GM21360 (cell line): ENCODE results near the gene SIGLEC9.

Experiments
- ATAC-seq: cut with Tn5 transposase; IDR thresholded peaks from one replicate; pipeline ENCODE4 v1.9.1; 2021; ENCODE audit warnings: mild to moderate bottlenecking, moderate library complexity; ENCODE audit not compliant: unreplicated experiment

The SIGLEC9 gene

DNA sequence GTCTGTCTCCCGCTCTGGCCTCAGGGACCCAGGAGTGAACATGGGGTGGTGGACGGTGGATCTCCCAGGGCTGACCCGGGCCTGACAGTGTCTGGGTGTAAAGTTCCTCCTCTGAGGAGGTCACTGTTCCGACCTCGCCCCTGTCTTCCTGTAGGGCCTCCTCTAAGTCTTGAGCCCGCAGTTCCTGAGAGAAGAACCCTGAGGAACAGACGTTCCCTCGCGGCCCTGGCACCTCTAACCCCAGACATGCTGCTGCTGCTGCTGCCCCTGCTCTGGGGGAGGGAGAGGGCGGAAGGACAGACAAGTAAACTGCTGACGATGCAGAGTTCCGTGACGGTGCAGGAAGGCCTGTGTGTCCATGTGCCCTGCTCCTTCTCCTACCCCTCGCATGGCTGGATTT lies at the start of gene SIGLEC9:
Gene SIGLEC9, plus strand, starts transcription at position 178 of the 400 bp plus-strand sequence. Its CDS starts 69 bp downstream, at position 247.
- no peak for ATAC-seq

DNA sequence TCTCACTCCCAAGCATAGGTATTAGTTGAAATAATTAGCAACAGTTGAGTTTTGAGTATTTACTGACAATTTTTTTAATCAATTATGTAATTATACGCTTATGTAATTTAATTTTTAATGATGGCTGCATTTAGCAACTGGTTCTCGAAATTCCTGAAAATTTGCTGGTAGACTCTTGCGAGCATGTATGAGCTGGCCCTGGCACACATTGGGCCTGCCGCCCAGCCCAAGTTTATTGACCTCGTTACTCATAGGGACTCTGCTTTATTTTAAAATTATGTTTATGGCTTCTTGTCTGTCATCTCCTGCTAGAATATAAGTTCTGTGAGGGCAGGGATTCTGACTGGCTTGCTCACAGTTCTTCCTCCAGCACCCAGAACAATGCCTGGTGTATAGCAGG lies 48.7 kb upstream of the SIGLEC9 start:
- ATAC-seq, result no peak

DNA sequence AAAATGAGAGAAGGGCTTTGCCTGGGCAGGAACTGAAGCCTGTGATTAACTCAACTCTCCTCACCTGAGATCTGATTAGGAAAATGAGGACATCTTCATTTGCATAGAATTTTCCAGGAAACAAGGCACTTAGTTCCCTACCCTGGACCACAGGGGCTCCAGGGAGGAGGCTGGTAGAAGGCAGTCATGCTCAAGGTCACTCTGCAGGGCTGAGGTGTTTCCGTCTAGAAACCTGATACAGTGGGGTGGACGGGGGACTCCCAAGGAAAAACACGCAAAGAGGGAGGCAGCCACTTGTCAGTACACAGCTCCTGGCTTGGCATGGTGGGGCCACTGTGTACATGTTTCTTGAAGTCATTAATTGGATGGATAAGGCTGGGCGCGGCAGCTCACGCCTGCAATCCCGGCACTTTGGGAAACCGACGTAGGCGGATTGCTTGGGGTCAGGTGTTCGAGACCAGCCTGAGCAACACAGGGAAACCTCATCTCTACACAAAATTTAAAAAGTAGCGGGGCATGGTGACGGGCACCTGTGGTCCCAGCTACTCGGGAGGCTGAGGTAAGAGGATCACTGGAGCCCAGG lies 48.0 kb upstream of the SIGLEC9 start:
- ATAC-seq, result no peak

DNA sequence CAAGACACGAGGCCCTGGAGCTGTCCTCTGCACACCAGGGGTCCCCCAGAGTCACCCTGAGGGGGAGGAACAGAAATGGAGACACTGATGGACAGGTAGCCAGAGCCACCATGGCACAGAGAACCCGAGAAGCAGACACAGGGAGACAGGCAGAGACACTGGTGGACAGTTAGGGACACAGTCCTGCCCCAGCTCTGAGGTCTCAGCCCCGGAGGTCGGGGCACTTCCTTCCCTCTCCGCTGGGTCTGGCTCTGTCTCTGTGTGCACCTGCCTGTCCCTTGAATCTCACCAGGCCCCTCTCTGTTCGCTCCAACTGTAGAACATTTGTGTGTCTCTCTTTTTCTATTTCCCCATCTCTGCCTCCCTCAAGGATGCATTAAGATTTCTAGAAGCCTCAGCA lies 46.6 kb upstream of the SIGLEC9 start:
- no peak for ATAC-seq

DNA sequence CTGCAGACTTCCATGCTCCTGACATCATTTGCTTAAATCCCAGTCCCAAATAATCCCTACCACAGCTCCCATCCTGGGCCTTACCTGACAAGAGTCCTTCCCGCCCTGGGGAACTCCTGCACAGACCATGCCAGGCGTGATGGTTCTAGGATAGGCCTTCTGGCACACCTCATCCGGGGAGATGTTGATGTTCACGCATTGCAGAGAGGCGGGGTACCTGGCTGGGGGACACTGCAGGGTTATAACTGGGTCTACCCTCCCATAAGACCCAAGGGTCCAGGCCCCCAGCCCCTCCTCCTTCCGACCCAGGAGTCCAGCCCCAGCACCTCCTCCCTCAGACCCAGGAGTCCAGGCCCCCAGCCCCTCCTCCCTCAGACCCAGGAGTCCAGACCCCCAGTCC lies 46.0 kb upstream of the SIGLEC9 start:
- no peak for ATAC-seq

DNA sequence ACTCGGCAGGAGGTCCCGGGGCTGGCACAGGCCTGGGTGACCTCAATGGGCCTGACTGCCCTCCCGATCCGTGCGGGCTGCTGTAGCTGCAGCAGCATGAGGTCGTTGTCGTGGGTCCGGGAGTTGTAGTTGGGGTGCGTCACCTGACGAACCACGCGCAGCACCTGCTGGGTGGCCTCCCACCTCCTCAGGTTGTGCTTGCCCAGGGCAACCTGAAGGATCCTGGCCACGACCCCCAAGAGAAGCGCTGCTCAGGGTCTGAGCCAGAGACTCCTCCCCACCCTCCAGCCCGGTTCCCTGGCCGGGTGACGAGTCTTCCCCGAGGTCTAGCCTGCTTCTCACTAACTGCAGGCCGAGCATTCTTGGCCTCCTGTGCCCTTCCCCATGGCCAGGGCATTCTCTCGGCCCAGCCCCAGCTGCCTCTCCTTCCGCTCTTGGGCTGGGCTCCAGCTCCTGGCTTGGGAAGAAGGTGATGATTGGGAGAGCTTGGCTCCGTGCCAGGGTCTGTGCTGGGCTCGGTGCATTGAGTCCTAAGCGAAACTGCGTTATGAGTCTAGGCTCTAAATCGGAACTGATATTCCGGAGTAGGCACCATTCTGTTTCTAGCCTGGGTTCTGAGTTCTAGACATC lies 45.1 kb upstream of the SIGLEC9 start:
- no peak for ATAC-seq

DNA sequence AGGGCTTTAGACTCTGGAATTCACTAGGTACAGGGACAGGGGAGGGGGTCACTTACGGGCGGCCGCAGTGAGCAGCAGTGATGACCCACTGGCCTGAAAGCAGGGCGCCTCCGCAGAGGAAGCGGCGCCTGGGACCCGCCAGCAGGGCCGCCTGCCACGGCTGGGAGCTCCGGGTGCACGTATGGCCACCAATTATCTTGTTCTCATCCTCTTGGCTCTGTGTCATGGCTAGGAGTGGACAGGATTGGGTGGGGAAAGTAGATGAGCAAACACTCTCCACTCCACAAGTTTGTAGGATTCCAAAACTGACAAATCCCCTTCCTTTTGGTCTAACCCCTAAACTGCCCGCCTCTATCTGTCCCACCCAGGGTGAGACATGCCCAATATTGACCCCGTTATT lies 43.2 kb upstream of the SIGLEC9 start:
- ATAC-seq, result no peak

DNA sequence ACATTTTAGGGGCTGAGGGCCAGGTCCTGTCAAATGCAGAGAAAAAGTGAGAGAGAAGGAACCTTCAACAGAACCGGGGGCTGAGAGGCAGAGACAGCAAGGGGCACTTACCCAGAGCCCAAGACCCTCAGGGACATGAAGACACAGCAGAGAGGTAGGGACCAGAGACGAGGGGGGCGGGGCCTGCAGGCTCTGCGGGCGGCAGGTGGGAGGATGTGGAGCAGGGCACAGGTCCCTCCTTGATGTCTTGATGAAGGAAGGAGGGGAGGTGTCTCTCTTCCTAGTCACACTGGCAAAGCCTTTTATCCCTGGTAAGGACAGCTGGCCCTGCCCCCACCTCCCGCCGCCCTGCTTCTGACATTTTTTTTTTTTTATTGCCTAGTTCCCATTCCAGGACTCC lies 42.1 kb upstream of the SIGLEC9 start, which contains the start of gene KLK14:
Gene KLK14, minus strand, starts transcription at position 277 of the 400 bp plus-strand sequence. Its CDS starts 273 bp downstream, at position 4.
- no peak for ATAC-seq

DNA sequence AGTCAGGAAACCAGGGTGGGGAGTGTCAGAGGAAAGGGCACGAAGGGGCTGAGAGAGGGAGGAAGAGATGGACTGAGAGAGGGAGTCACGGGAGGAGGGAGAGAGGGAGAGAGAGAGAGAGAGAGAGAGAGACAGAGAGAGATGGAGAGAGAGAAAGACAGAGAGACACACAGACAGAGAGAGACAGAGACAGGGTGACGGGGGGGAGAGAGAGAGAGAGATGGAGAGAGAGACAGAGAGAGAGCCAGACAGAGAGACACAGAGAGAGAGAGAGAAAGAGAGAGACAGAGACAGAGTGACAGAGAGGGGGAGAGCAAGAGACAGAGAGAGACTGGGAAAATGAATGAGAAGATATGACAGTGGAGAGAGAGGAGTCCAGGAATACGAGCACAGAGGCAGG lies 41.5 kb upstream of the SIGLEC9 start:
- ATAC-seq, result no peak

DNA sequence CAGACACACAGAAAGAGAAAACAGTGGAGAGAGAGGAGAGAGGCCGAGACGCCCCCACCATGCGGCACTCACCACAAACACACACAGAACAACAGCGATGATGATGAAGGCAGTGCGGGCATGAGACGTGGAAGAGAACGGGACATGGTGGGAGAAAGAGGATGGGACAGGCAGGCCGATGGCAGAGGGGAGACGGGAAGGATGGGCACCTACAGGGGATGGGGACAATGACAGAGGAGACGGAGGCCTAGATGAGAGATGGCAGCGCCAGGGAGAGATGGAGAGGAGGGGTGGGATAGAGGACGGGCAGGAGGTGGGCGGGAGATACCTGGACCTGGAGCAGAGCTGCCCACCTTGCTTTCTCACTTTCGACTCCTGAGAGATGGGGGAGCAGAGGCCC lies 40.9 kb upstream of the SIGLEC9 start:
- no peak for ATAC-seq

DNA sequence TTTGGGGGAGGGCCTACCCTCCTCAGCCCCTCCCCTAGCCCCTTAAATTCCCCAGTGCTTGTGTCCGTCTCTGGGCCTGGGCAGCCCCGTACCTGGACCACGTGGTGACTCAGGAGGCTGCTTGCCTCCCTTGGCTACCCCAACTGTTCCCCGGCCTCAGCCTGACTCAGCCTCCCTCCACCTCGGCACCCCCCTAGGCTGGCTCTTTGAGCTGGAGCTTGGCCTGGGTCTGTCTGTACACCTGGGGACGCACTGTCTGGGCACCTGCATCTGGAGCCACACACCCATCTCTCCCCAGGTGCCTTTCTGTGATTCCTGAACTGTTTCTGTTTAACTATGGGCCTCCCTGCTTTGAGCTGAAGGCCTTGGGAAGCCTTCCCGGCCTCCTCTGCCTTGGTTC lies 40.2 kb upstream of the SIGLEC9 start:
- no peak for ATAC-seq

DNA sequence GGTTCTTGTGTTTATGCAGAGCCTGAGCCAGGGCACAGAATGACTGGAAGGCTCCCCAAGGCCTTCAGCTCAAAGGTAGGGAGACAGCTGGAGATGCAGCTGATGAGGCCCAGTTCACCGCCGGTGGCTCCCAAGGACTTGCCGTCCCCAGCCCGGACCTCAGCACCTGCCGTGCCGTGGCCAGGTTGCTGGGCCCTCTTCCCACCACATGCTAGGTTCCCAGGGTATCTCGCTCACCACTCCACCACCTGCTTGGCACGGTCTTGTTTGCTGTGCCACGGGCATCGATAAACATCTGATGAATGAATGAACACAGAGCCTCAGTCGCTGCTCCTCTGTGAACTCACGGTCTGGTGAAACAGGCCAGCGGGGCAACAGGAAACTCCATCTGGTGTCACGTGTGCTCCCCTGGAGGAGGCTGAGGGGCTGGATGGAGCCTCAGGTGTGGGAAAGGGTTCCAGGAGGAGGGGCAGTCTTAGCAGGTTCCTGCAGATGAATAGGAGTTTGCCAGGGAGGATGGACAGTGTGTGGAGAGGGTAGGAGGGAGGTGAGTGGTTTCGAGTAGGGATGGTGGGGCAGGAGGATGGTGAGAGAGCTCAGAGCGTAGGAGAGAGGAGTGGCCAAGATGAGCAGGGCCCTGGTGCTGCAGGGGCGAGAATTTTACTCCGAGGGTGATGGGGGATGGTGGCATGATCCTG lies 38.4 kb upstream of the SIGLEC9 start:
- ATAC-seq, result no peak

DNA sequence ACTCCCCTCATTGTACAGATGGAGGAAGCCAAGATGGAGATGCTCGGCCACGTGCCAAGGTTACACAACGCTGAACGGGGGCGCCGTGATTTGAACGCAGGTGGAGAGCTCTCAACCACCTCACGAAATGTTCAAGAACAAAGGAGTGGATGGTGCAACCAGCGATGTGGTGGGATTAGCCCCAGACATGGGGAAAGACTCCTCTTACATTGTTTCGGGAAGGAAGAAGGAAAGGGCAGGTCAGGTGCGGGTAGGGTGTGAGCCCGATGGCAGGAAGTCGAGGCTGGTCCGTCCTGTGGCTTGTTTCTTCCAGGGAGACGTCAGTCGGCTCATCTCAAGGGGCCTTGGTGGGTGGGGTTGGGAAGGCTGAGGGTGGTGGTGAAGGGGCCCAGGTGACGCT lies 34.9 kb upstream of the SIGLEC9 start:
- no peak for ATAC-seq

DNA sequence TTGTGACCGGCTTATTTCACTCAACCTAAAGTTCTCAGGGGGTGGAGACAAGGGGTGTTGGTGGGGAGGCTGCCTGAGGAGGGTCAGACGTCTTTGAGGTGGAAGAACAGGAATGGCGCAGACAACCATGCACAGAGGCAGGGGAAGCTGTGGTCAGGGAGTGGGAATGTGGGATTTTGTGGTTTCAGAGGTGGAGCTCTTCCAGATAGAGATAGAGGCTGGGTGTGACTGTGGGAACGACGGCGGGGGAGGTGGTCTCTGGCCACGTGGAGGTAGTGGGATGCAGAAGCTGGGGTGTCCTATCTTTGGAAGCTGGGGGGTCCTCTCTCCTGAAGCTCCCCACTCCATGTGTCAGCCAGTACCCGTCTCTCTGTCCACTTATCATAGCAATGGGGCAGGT lies 34.2 kb upstream of the SIGLEC9 start:
- ATAC-seq, result no peak

DNA sequence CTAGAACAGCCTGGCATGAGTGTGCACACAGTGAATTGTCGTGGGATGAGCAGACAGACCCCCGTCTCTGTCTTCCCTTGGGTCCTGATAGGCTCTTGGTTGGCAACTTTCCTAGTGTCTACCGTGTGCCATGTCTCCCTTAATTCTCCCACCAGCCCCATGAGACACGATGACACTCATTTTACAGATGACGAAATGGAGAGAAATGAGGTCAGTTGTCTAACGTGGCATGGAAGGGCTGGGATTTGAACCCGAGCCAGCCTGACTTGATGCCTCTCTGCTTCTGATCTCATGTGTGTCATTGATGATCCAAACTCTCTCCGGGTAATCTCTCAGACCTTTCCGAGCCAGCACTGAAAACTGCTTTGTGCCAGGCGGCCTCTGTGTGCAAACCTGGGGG lies 33.6 kb upstream of the SIGLEC9 start:
- no peak for ATAC-seq

DNA sequence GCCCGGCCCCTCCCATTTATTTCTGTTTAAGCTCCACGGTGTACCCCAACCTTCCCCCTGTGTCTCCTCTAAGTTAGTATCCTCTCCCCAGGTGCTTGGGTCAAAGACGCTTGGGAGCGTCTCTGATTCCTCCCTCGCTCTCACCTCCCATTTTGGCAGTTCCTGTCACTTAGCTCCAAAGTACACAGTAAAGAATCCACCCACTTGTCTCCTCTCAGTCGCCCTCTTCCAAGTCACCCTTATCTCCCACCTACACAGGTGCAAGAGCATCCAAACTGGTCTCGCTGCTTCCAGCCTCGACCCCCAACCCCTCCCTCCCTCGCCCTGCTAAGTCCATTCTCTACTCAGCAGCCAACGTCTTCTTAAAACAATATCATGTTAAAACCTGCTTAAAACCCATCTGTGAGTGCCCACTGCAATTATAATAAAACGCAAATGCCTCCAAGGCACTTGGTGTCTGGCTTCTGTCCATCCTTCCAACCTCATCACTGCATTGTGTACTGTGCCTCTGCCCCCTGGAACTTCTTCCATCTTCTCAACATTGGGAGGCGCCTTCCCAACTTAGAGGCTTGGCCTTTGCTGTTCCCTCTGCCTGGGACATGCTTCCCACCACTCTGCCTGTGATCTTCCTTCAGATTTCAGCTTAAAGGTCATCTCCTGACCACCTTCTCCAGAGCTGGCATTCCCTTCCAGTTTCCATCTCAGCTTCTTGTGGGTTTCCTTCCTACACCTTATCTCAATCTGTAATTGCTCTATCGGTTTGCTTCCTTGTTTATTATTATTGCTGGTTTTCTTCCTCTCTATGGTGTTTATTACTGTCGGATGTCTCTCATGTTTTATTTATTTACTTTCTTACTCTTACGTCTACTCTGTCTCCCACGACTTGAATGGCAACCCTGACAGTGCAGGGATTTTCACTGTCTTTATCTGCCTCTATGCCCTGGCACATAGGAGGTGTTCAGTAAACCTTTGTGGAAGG lies 32.5 kb upstream of the SIGLEC9 start:
- no peak for ATAC-seq

DNA sequence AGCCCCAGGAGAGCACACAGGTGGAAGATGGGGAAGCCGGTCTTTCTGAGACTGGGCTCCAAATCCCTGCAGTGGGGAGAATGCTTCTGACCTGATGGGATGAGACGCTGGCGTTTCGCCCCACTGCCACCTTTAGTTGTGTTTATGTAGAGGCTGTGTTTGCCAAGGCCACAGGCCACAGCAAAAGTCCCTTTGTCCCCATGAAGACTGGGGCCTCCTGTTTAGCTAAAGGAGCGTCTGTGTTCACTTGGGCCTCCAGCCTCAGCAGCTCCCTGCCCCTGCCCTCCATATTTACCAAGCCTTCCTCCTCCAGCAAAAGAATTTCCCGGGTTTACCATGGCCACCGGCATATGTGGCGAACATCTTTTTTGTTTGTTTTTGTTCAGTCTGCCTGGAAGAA lies 31.6 kb upstream of the SIGLEC9 start:
- ATAC-seq, result no peak

DNA sequence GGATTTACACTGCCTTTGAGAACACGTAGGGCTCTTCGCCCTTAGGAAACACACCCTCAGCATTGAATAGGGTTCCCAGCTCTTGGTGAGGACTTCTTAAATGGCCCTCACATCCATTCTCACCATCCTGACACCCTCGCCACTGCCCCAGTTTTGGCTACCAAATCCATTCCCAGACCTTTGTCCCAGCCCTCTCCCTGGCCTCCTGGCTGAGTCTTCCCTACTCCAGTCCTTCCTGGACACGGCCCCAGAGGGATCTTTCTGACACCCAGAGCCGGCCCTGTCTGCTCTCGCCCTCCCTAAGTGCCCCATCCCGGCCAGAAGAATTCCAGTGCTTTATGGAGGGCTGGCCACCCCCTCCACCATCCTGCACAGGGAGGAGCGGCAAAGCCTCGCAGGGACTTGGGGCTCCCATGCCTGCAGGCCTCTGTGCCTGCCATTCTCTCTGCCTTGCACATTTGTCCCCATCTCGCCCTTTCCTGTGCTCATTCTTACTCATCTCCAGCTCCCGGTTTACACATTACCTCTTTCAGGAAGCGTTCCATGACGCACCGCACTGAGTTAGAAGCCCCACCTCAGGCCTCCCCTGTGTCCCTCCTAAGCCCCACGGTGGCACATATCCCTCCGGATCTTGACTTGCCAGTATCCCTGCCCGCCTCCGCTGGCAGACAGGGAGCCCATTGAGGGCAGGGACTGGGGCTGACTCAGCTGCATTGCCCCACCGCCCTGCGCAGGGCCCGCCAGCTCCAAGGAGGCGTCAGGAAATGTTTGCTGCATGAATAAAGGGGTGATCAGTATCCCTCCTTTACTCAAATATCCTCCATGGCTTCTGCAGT lies 31.0 kb upstream of the SIGLEC9 start:
- ATAC-seq, result no peak

DNA sequence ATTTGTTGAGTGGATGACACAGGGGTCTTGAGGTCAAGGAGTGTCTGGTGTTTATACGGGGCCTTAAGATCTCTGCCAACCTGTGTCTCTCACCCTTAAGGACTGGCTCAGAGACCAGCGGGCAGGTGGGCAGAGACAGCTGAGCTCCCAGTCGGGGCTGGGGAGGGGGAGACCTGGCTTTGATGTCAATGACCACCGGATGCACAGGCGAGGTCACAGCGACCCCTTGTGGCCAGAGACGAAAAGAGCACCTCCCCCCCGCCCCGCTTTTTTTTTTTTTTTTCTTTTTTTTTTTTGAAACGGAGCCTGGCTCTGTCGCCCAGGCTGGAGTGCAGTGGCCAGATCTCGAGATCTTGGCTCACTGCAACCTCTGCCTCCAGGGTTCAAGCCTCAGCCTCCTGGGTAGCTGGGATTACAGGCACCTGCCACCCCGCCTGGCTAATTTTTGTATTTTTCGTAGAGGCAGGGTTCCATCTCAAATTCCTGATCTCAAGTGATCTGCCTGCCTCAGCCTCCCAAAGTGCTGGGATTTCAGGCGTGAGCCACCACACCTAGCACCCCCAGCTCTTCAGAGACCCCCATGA lies 29.9 kb upstream of the SIGLEC9 start:
- no peak for ATAC-seq
